Mesendoderm (in vitro differentiated cells): ENCODE results near the gene SAFB2.
A peak's percentile ranks its signal among the peaks of the same experiment; 100 is the strongest.

Source experiments
- DNase-seq: peaks from one replicate; pipeline ENCODE4 v3.0.0; 2013
- H2AK5ac ChIP-seq: 2 replicates; pipeline ENCODE4 v1.6.1; 2013; ENCODE audit warnings: low read length, inconsistent platforms
- H2BK120ac ChIP-seq: 2 replicates; pipeline ENCODE4 v1.6.1; 2013; ENCODE audit warnings: low read depth, mild to moderate bottlenecking, low read length, moderate library complexity, mixed read lengths
- H2BK15ac ChIP-seq: replicated peaks from 2 replicates; pipeline ENCODE4 v1.6.1; 2013; ENCODE audit warnings: low read depth, mild to moderate bottlenecking, moderate library complexity
- H2BK5ac ChIP-seq: 2 replicates; pipeline ENCODE4 v1.6.1; 2013; ENCODE audit warnings: low read length, inconsistent platforms
- H3K18ac ChIP-seq: 2 replicates; pipeline ENCODE4 v1.6.1; 2013; ENCODE audit warnings: mild to moderate bottlenecking, low read length, mixed read lengths
- H3K23ac ChIP-seq: one replicate; pipeline ENCODE4 v1.6.1; 2013; ENCODE audit warnings: low read length
- H3K27ac ChIP-seq: 2 replicates; pipeline ENCODE4 v1.5.1; 2013; ENCODE audit warnings: low read depth, mild to moderate bottlenecking, inconsistent platforms, low read length, moderate library complexity
- H3K27me3 ChIP-seq: 2 replicates; pipeline ENCODE4 v1.6.1; 2013; ENCODE audit warnings: low read length, control low read depth, mild to moderate bottlenecking, inconsistent platforms; ENCODE audit not compliant: insufficient read depth, poor library complexity
- H3K36me3 ChIP-seq: 2 replicates; pipeline ENCODE4 v1.6.1; 2013; ENCODE audit warnings: low read length, inconsistent platforms; ENCODE audit not compliant: control insufficient read depth, insufficient read depth
- H3K4ac ChIP-seq: one replicate; pipeline ENCODE4 v1.6.1; 2013; ENCODE audit warnings: low read depth, mild to moderate bottlenecking, low read length, moderate library complexity
- H3K4me1 ChIP-seq: 2 replicates; pipeline ENCODE4 v1.6.1; 2013; ENCODE audit warnings: low read depth, low read length, inconsistent platforms; ENCODE audit not compliant: control insufficient read depth
- H3K4me2 ChIP-seq: 2 replicates; pipeline ENCODE4 v1.6.1; 2013; ENCODE audit warnings: low read length
- H3K4me3 ChIP-seq: 2 replicates; pipeline ENCODE4 v1.5.1; 2013; ENCODE audit warnings: mild to moderate bottlenecking, low read length
- H3K56ac ChIP-seq: one replicate; pipeline ENCODE4 v1.6.1; 2013; ENCODE audit warnings: low read length
- H3K79me1 ChIP-seq: 2 replicates; pipeline ENCODE4 v1.6.1; 2013; ENCODE audit warnings: low read length, inconsistent platforms
- H3K79me2 ChIP-seq: 2 replicates; pipeline ENCODE4 v1.6.1; 2013; ENCODE audit warnings: mild to moderate bottlenecking, low read length; ENCODE audit not compliant: control insufficient read depth, insufficient read depth
- H3K9ac ChIP-seq: 2 replicates; pipeline ENCODE4 v1.6.1; 2013; ENCODE audit warnings: low read length, inconsistent platforms
- H4K5ac ChIP-seq: one replicate; pipeline ENCODE4 v1.6.1; 2013; ENCODE audit warnings: low read length
- H4K8ac ChIP-seq: one replicate; pipeline ENCODE4 v1.6.1; 2013; ENCODE audit warnings: low read depth, mild to moderate bottlenecking, control low read depth, low read length, moderate library complexity
- WGBS: extraction: QIAGEN DNeasy Blood & Tissue Kit; methylation state at CpG from one replicate; pipeline ENCODE4 v1.1.7; 2013; ENCODE audit warnings: low lambda C conversion rate, missing lambda C conversion rate; ENCODE audit not compliant: insufficient coverage; ENCODE audit errors: extremely low coverage; 5-methylcytosine and 5-hydroxymethylcytosine counted together

The SAFB2 gene

DNA sequence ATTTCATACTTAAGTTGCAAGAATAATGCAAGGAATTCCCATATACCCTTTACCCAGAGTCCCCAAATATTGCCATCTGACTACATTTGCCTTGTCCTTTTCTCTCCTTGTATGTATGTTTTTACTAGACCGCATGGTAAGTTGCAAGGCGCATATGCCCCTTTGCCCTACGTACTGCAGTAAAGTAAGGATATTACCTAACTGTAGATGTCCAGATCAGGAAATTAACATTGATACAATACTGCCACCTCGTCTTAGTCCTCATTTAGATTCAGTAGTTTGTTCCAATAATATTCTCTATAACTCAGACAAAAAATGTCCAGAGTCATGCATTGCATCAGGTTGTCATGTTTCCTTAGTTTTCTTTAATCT is 9.7 kb upstream of the SAFB2 start:
- no peaks in the 10 kb centered on the region for H3K4me1 ChIP-seq
- no peak overlapping the region for H3K18ac ChIP-seq
- no CpG with 5 or more reads among the region's 4 CpGs for WGBS
- H3K4me3 ChIP-seq = no peak overlapping the region
- no peak overlapping the region for H2BK15ac ChIP-seq
- H3K79me1 ChIP-seq = peaks cover 22% of the 10 kb centered on the region
- H3K4me2 ChIP-seq = no peak overlapping the region
- no peak overlapping the region for H3K23ac ChIP-seq
- peaks cover 3% of the 10 kb centered on the region for H3K36me3 ChIP-seq
- H4K5ac ChIP-seq = no peak overlapping the region
- H2BK5ac ChIP-seq = no peak overlapping the region
- no peak overlapping the region for H3K9ac ChIP-seq
- no peak overlapping the region for H2AK5ac ChIP-seq
- no peak overlapping the region for H3K4ac ChIP-seq
- no peak for DNase-seq
- H4K8ac ChIP-seq = no peak overlapping the region
- no peak overlapping the region for H2BK120ac ChIP-seq
- H3K79me2 ChIP-seq = peaks cover 75% of the 10 kb centered on the region
- no peaks in the 10 kb centered on the region for H3K27me3 ChIP-seq
- no peak overlapping the region for H3K56ac ChIP-seq
- no peak overlapping the region for H3K27ac ChIP-seq

DNA sequence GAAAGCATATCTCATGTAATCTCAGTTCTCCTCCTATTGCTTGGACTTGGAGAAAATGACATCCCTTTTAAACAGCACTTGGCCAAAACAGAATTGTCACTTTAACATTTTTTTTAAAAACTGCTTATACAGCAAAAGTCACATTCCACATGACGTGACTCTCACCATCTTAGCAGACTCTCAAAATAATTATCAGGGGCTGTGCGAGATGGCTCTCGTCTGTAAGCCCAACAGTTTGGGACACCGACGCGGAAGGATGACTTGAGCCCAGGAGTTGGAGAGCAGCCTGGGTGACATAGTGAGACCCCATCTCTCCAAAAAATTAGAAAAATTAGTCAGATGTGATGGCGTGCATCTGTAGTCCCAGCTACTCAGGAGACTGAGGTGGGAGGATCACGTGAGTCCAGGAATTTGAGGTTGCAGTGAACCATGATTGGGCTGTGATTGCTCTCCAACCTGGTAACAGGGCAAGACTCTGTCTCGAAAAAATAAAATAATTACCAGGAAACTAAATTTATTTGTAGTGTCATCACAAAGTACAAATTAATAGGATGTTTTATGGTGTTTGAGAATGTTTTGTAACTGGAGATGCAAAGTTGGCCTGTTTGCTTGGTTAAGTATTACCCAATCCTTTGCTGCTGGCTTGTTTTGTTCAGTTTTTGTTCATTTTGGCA is 9.1 kb upstream of the SAFB2 start:
- H2BK120ac ChIP-seq = no peak overlapping the region
- H3K79me1 ChIP-seq = peaks cover 22% of the 10 kb centered on the region
- H3K23ac ChIP-seq = no peak overlapping the region
- no peak overlapping the region for H2BK15ac ChIP-seq
- no peak overlapping the region for H3K18ac ChIP-seq
- H3K4ac ChIP-seq = no peak overlapping the region
- H2AK5ac ChIP-seq = no peak overlapping the region
- no peak overlapping the region for H3K9ac ChIP-seq
- peaks cover 4% of the 10 kb centered on the region for H3K36me3 ChIP-seq
- H4K5ac ChIP-seq = no peak overlapping the region
- H3K27ac ChIP-seq = no peak overlapping the region
- H3K4me1 ChIP-seq = no peaks in the 10 kb centered on the region
- no peak overlapping the region for H3K56ac ChIP-seq
- no peak overlapping the region for H3K4me3 ChIP-seq
- WGBS = no CpG with 5 or more reads among the region's 9 CpGs
- peaks cover 77% of the 10 kb centered on the region for H3K79me2 ChIP-seq
- H3K4me2 ChIP-seq = no peak overlapping the region
- no peak overlapping the region for H4K8ac ChIP-seq
- no peak overlapping the region for H2BK5ac ChIP-seq
- H3K27me3 ChIP-seq = no peaks in the 10 kb centered on the region
- no peak for DNase-seq

DNA sequence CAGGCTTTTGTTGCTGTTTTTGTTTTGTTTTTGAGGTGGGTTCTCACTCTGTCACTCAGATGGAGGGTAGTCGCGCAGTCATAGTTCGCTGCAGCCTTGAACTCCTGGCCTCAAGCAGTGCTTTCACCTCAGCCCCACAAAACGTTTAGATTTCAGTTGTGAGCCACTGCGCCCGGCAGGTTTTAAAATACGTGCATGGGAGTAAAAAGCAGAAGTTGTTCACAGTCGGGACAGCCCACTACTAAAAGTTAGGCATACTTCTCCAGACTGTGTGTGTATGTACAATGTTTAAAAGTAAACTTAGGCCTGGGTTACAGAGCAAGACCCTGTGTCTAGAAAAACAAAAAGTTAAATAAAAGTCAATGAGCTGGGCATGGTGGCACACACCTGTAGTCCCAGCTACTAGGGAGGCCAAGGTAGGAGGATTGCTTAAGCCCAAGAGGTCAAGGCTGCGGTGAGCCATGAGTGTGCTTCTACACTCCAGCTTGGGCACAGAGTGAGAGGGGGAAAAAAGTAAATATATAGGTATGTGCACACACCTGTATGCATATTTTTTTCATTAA is 6.4 kb upstream of the SAFB2 start:
- Histone ChIP-seq H4K5ac (no peak overlapping the region), H3K23ac (no peak overlapping the region), H3K18ac (no peak overlapping the region), H4K8ac (no peak overlapping the region), H3K79me2 (peaks cover 86% of the 10 kb centered on the region), H3K27me3 (no peaks in the 10 kb centered on the region), H2BK15ac (no peak overlapping the region), H2BK120ac (no peak overlapping the region), H3K27ac (no peak overlapping the region), H3K4me1 (peaks cover 10% of the 10 kb centered on the region), H3K56ac (no peak overlapping the region), H3K36me3 (peaks cover 6% of the 10 kb centered on the region), H3K4me2 (no peak overlapping the region), H3K4ac (no peak overlapping the region), H3K79me1 (peaks cover 25% of the 10 kb centered on the region), H3K4me3 (no peak overlapping the region), H2BK5ac (no peak overlapping the region), H3K9ac (no peak overlapping the region), H2AK5ac (no peak overlapping the region)
- DNase-seq = no peak
- no CpG with 5 or more reads among the region's 9 CpGs for WGBS

DNA sequence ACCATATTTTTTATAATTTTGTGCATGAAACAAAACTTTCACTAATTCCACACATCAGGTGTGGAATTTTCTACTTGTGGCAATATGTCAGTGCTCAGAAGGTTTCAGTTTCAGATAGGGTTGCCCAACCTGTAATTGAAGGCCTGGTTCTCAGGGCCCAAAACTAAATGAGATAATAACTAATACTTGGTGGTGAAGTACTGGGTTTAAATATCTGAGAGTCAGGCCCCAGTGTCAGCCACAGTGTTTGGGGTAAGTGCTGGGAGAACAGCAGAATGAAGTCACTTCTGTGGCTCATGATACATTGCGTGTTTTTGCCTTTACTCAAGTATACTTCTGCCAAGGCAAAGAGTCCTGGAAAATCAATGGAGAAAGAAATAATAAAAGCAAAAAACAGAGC is 5.9 kb upstream of the SAFB2 start:
- Histone ChIP-seq H3K4ac (no peak overlapping the region), H2AK5ac (no peak overlapping the region), H3K4me3 (no peak overlapping the region), H3K36me3 (peaks cover 6% of the 10 kb centered on the region), H3K27ac (no peak overlapping the region), H3K4me1 (peaks cover 10% of the 10 kb centered on the region), H3K79me1 (peaks cover 25% of the 10 kb centered on the region), H2BK15ac (no peak overlapping the region), H3K18ac (no peak overlapping the region), H3K79me2 (peaks cover 88% of the 10 kb centered on the region), H3K9ac (no peak overlapping the region), H4K5ac (no peak overlapping the region), H2BK120ac (no peak overlapping the region), H3K23ac (no peak overlapping the region), H3K4me2 (no peak overlapping the region), H4K8ac (no peak overlapping the region), H3K27me3 (no peaks in the 10 kb centered on the region), H2BK5ac (no peak overlapping the region), H3K56ac (no peak overlapping the region)
- DNase-seq = no peak
- no CpG with 5 or more reads among the region's 1 CpG for WGBS

DNA sequence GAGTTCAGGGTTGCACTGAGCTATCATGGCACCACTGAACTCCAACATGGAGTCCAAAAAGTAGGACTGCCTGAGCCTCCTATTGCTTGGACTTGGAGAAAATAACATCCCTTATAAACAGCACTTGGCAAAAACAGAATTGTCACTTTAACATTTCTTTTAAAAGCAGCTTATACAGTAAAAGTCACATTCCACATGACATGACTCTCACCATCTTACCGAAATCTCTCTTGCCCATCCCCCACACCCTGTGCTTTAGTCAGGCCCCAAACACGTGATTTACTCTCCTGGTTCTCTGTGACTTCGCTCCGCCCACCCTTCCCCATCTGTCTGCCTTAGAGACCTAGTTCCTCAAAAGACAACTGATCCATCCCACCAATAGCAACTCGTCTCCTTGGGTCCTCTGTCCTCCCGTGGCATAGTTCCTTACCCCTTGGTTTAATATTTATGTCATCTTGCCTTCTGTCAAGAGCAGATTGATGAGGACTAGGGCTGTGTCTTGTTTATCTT is 4.9 kb upstream of the SAFB2 start:
- no peak overlapping the region for H2BK5ac ChIP-seq
- H2BK120ac ChIP-seq = no peak overlapping the region
- H2AK5ac ChIP-seq = no peak overlapping the region
- H3K4me3 ChIP-seq = no peak overlapping the region
- H3K23ac ChIP-seq = no peak overlapping the region
- no peak overlapping the region for H3K9ac ChIP-seq
- H3K27me3 ChIP-seq = no peaks in the 10 kb centered on the region
- peaks cover 10% of the 10 kb centered on the region for H3K4me1 ChIP-seq
- H3K18ac ChIP-seq = no peak overlapping the region
- peaks cover 86% of the 10 kb centered on the region for H3K79me2 ChIP-seq
- no CpG with 5 or more reads among the region's 6 CpGs for WGBS
- peaks cover 21% of the 10 kb centered on the region for H3K79me1 ChIP-seq
- no peak overlapping the region for H3K4me2 ChIP-seq
- H3K56ac ChIP-seq = no peak overlapping the region
- H3K36me3 ChIP-seq = peaks cover 6% of the 10 kb centered on the region
- no peak overlapping the region for H4K8ac ChIP-seq
- no peak overlapping the region for H2BK15ac ChIP-seq
- H3K4ac ChIP-seq = no peak overlapping the region
- H4K5ac ChIP-seq = no peak overlapping the region
- DNase-seq = peak; percentile 47
- H3K27ac ChIP-seq = no peak overlapping the region
